HUES64 (cell line): ENCODE measurements around the gene DUOX2.

Experiments used
- H3K27ac ChIP-seq: 2 replicates; pipeline ENCODE4 v1.7.0; 2013; ENCODE audit warnings: low read depth, low read length, inconsistent platforms
- H3K27me3 ChIP-seq: 2 replicates; pipeline ENCODE4 v1.6.1; 2013; ENCODE audit warnings: mild to moderate bottlenecking, low read length; ENCODE audit not compliant: insufficient read depth
- H3K36me3 ChIP-seq: 2 replicates; pipeline ENCODE4 v1.6.1; 2013; ENCODE audit warnings: mild to moderate bottlenecking, low read length; ENCODE audit not compliant: insufficient read depth
- H3K4me1 ChIP-seq: 2 replicates; pipeline ENCODE4 v1.6.1; 2013; ENCODE audit warnings: mild to moderate bottlenecking, low read length, moderate library complexity; ENCODE audit not compliant: insufficient read depth
- H3K4me3 ChIP-seq: 2 replicates; pipeline ENCODE4 v1.5.1; 2013; ENCODE audit warnings: mild to moderate bottlenecking, low read length, moderate library complexity
- H3K9ac ChIP-seq: 2 replicates; pipeline ENCODE4 v1.6.1; 2013; ENCODE audit warnings: mild to moderate bottlenecking, low read depth, low read length
- H3K9me3 ChIP-seq: 2 replicates; pipeline ENCODE4 v1.6.1; 2013; ENCODE audit warnings: low read depth, low read length; ENCODE audit not compliant: insufficient read depth
- WGBS: fragments of 150-250, 120-280 bp; methylation state at CpG from one replicate; pipeline ENCODE4 v1.1.7; 2013; ENCODE audit warnings: missing lambda C conversion rate; 5-methylcytosine and 5-hydroxymethylcytosine counted together

The DUOX2 gene

GRCh38 chr15:45095661-45096060, 18.3 kb downstream of the DUOX2 start:
- no peak overlapping the region for H3K27ac ChIP-seq
- H3K9me3 ChIP-seq: no peaks in the 10 kb centered on the region
- WGBS: 92% methylated on average over 11 of the region's 11 CpGs
- H3K4me1 ChIP-seq: peaks cover 3% of the 10 kb centered on the region
- peaks cover 2% of the 10 kb centered on the region; the same call in 1 of the 2 replicates for H3K27me3 ChIP-seq
- H3K36me3 ChIP-seq: no peaks in the 10 kb centered on the region
- no peak overlapping the region for H3K9ac ChIP-seq
- no peak overlapping the region for H3K4me3 ChIP-seq

- WGBS: 81% methylated on average over 9 of the region's 9 CpGs
- no peak overlapping the region for H3K4me3 ChIP-seq
- no peaks in the 10 kb centered on the region for H3K4me1 ChIP-seq
- no peak overlapping the region for H3K9ac ChIP-seq
- H3K36me3 ChIP-seq: no peaks in the 10 kb centered on the region
- H3K27ac ChIP-seq: no peak overlapping the region
- no peaks in the 10 kb centered on the region for H3K9me3 ChIP-seq
- H3K27me3 ChIP-seq: peaks cover under 1% of the 10 kb centered on the region; the same call in 1 of the 2 replicates
These were observed 19.6 kb downstream of the DUOX2 start for GRCh38 chr15:45094358-45094730.

GRCh38 chr15:45093622-45094357, 20.2 kb downstream of the DUOX2 start:
- Histone ChIP-seq H3K27ac (no peak overlapping the region), H3K36me3 (no peaks in the 10 kb centered on the region), H3K9me3 (no peaks in the 10 kb centered on the region), H3K27me3 (no peaks in the 10 kb centered on the region; the same call in 1 of the 2 replicates), H3K4me1 (no peaks in the 10 kb centered on the region), H3K9ac (no peak overlapping the region), H3K4me3 (no peak overlapping the region)
- 95% methylated on average over 11 of the region's 11 CpGs for WGBS

- no peak overlapping the region for H3K4me3 ChIP-seq
- 92% methylated on average over 4 of the region's 4 CpGs for WGBS
- no peaks in the 10 kb centered on the region for H3K36me3 ChIP-seq
- no peaks in the 10 kb centered on the region for H3K9me3 ChIP-seq
- H3K27me3 ChIP-seq: no peaks in the 10 kb centered on the region; the same call in 1 of the 2 replicates
- H3K9ac ChIP-seq: no peak overlapping the region
- H3K4me1 ChIP-seq: no peaks in the 10 kb centered on the region
- no peak overlapping the region for H3K27ac ChIP-seq
These were observed 21.0 kb downstream of the DUOX2 start for GRCh38 chr15:45093013-45093412.

- H3K9me3 ChIP-seq: no peaks in the 10 kb centered on the region
- H3K4me1 ChIP-seq: no peaks in the 10 kb centered on the region
- 88% methylated on average over 2 of the region's 2 CpGs for WGBS
- H3K27ac ChIP-seq: no peak overlapping the region
- H3K4me3 ChIP-seq: no peak overlapping the region
- H3K36me3 ChIP-seq: no peaks in the 10 kb centered on the region
- no peak overlapping the region for H3K9ac ChIP-seq
- H3K27me3 ChIP-seq: no peaks in the 10 kb centered on the region; the same call in 1 of the 2 replicates
These were observed 22.4 kb downstream of the DUOX2 start for GRCh38 chr15:45091576-45091975.

GRCh38 chr15:45091161-45091560, 22.8 kb downstream of the DUOX2 start:
- Histone ChIP-seq H3K9ac (no peak overlapping the region), H3K27ac (no peak overlapping the region), H3K9me3 (no peaks in the 10 kb centered on the region), H3K36me3 (no peaks in the 10 kb centered on the region), H3K4me1 (no peaks in the 10 kb centered on the region), H3K27me3 (no peaks in the 10 kb centered on the region; the same call in 1 of the 2 replicates), H3K4me3 (no peak overlapping the region)
- whole genome bisulfite sequencing: 68% methylated on average over 7 of the region's 7 CpGs

GRCh38 chr15:45089712-45090373, 24.1 kb downstream of the DUOX2 start:
- no peak overlapping the region for H3K9ac ChIP-seq
- 68% methylated on average over 3 of the region's 3 CpGs for WGBS

GRCh38 chr15:45088801-45089711, 24.9 kb downstream of the DUOX2 start:
- WGBS: 93% methylated on average over 10 of the region's 10 CpGs
- H3K27me3 ChIP-seq: no peaks in the 10 kb centered on the region; the same call in 1 of the 2 replicates
- H3K9ac ChIP-seq: no peak overlapping the region
- no peak overlapping the region for H3K4me3 ChIP-seq
- H3K27ac ChIP-seq: no peak overlapping the region
- no peaks in the 10 kb centered on the region for H3K9me3 ChIP-seq
- H3K36me3 ChIP-seq: no peaks in the 10 kb centered on the region
- no peaks in the 10 kb centered on the region for H3K4me1 ChIP-seq

More at GRCh38 chr15:45089712-45090373, 24.1 kb downstream of the DUOX2 start:
- no peaks in the 10 kb centered on the region for H3K4me1 ChIP-seq
- no peaks in the 10 kb centered on the region for H3K9me3 ChIP-seq
- H3K36me3 ChIP-seq: no peaks in the 10 kb centered on the region
- H3K4me3 ChIP-seq: no peak overlapping the region
- H3K27me3 ChIP-seq: no peaks in the 10 kb centered on the region; the same call in 1 of the 2 replicates
- no peak overlapping the region for H3K27ac ChIP-seq

- whole genome bisulfite sequencing: 94% methylated on average over 1 of the region's 1 CpG
- H3K36me3 ChIP-seq: no peaks in the 10 kb centered on the region
- H3K9ac ChIP-seq: no peak overlapping the region
- H3K9me3 ChIP-seq: no peaks in the 10 kb centered on the region
- no peak overlapping the region for H3K27ac ChIP-seq
- no peaks in the 10 kb centered on the region for H3K4me1 ChIP-seq
- H3K4me3 ChIP-seq: no peak overlapping the region
- no peaks in the 10 kb centered on the region; the same call in 1 of the 2 replicates for H3K27me3 ChIP-seq
These were observed 26.5 kb downstream of the DUOX2 start for GRCh38 chr15:45087513-45087912.

GRCh38 chr15:45084163-45084562, 29.8 kb downstream of the DUOX2 start:
- 94% methylated on average over 2 of the region's 3 CpGs for WGBS
- Histone ChIP-seq H3K36me3 (no peaks in the 10 kb centered on the region), H3K27ac (no peak overlapping the region), H3K4me3 (no peak overlapping the region), H3K4me1 (no peaks in the 10 kb centered on the region), H3K27me3 (no peaks in the 10 kb centered on the region), H3K9ac (no peak overlapping the region), H3K9me3 (no peaks in the 10 kb centered on the region)

GRCh38 chr15:45083223-45083622, 30.7 kb downstream of the DUOX2 start:
- H3K27ac ChIP-seq: no peak overlapping the region
- H3K4me1 ChIP-seq: no peaks in the 10 kb centered on the region
- H3K27me3 ChIP-seq: no peaks in the 10 kb centered on the region

More at GRCh38 chr15:45083223-45083622, 30.7 kb downstream of the DUOX2 start:
- Histone ChIP-seq H3K36me3 (no peaks in the 10 kb centered on the region), H3K9ac (no peak overlapping the region), H3K4me3 (no peak overlapping the region), H3K9me3 (no peaks in the 10 kb centered on the region)
